HL-60 (cell line): ENCODE results near the gene DAB2IP.

Experiments used
- DNase-seq, 2 experiments: peaks; one replicate each; pipeline ENCODE4 v3.0.0-alpha.2; 2010 to 2020; ENCODE audit warnings: low read depth in 1 of 2, low spot score in 1 of 2
- H3K27ac ChIP-seq: fragments of 250-450 bp; sonication (Bioruptor Pico); replicated peaks from 2 replicates; pipeline ENCODE4 v1.5.1; 2020; ENCODE audit warnings: mild to moderate bottlenecking, moderate library complexity
- H3K27me3 ChIP-seq: fragments of 250-450 bp; sonication (Bioruptor Pico); 2 replicates; pipeline ENCODE4 v1.5.1; 2021; ENCODE audit warnings: mild to moderate bottlenecking, moderate library complexity; ENCODE audit not compliant: insufficient read depth, poor library complexity, severe bottlenecking
- H3K4me3 ChIP-seq: replicated peaks from 2 replicates; pipeline ENCODE4 v1.5.1; 2011; ENCODE audit warnings: mild to moderate bottlenecking, control low read depth, low read length; ENCODE audit not compliant: insufficient read depth
- GABPA ChIP-seq: IDR thresholded peaks from 2 replicates; pipeline ENCODE4 v1.6.1; 2012; ENCODE audit warnings: low read depth
- POLR2AphosphoS5 ChIP-seq: IDR thresholded peaks from 2 replicates; pipeline ENCODE4 v1.6.1; 2012; ENCODE audit warnings: low read depth
- SPI1 ChIP-seq: IDR thresholded peaks from 2 replicates; pipeline ENCODE4 v1.6.1; 2012; ENCODE audit warnings: low read depth, mild to moderate bottlenecking, borderline replicate concordance
- TF ChIP-seq, protein P1 (sequence below): IDR thresholded peaks from one replicate; pipeline ENCODE4 v1.5.1; 2011; ENCODE audit warnings: low read length, control low read depth, inconsistent platforms; ENCODE audit not compliant: insufficient read depth
- TF ChIP-seq, protein P2 (sequence below): IDR thresholded peaks from 2 replicates; pipeline ENCODE4 v1.6.1; 2012; ENCODE audit warnings: low read depth; ENCODE audit not compliant: insufficient replicate concordance

DAB2IP gene

DNA sequence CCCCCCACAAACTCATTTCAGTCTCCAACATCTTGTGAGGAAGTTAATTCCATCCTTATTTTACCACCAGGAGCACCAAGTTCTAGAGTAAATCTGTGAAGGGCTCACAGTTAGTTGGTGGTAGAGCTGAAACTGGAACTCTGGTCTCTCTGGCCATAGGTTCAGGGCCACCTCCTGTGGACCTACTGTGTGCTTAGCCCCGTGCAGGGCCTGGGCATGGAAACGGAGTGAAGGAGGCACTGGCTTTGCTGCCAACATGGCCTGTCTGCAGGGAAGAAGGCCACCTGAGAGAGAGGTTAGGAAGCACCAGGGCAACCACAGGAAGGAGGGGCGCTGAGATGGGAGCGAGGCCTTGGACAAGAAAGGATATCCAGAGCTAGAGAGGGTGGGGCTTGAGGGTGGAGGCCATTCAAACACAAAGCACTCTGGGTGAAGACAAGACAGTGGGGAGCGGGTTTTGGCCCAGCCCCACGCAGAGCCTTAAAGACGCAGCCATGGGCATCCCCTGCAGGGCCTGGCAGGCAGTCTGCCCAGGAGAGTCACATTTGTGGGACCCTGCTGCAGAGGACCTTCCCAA, 16.0 kb upstream of the DAB2IP start:
- no peaks in the 10 kb centered on the region for H3K27me3 ChIP-seq

DNA sequence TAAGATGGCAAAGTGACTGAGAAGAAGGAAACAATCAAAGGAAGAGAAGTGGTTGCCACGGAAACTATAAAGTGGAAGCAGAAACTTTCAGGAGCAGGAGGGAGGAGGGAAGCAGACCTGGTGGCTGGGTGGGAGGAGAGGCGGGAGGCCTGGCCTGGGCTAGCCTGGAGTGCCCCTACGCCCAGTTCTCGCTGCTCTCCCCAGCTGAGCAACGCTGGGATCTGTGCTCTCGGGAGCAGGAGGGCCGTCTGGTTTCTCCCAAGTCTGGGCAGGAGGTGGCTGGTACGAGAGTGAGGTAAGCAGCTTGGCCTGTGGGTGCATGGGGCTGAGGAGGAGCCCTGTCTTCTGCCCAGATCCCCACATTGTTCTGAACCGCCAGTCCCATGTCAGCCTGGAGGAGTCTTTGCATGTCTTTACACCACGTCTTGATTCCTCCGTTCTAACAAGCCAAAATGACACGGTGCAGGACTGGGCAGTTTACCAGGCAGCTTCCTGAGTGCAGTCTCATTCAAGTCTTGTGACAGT, 15.0 kb upstream of the DAB2IP start:
- no peak for TF ChIP-seq GABPA
- TF ChIP-seq, protein P1, sequence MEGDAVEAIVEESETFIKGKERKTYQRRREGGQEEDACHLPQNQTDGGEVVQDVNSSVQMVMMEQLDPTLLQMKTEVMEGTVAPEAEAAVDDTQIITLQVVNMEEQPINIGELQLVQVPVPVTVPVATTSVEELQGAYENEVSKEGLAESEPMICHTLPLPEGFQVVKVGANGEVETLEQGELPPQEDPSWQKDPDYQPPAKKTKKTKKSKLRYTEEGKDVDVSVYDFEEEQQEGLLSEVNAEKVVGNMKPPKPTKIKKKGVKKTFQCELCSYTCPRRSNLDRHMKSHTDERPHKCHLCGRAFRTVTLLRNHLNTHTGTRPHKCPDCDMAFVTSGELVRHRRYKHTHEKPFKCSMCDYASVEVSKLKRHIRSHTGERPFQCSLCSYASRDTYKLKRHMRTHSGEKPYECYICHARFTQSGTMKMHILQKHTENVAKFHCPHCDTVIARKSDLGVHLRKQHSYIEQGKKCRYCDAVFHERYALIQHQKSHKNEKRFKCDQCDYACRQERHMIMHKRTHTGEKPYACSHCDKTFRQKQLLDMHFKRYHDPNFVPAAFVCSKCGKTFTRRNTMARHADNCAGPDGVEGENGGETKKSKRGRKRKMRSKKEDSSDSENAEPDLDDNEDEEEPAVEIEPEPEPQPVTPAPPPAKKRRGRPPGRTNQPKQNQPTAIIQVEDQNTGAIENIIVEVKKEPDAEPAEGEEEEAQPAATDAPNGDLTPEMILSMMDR, result no peak
- TF ChIP-seq SPI1, result no peak
- no peak for TF ChIP-seq POLR2AphosphoS5
- TF ChIP-seq, protein P2, sequence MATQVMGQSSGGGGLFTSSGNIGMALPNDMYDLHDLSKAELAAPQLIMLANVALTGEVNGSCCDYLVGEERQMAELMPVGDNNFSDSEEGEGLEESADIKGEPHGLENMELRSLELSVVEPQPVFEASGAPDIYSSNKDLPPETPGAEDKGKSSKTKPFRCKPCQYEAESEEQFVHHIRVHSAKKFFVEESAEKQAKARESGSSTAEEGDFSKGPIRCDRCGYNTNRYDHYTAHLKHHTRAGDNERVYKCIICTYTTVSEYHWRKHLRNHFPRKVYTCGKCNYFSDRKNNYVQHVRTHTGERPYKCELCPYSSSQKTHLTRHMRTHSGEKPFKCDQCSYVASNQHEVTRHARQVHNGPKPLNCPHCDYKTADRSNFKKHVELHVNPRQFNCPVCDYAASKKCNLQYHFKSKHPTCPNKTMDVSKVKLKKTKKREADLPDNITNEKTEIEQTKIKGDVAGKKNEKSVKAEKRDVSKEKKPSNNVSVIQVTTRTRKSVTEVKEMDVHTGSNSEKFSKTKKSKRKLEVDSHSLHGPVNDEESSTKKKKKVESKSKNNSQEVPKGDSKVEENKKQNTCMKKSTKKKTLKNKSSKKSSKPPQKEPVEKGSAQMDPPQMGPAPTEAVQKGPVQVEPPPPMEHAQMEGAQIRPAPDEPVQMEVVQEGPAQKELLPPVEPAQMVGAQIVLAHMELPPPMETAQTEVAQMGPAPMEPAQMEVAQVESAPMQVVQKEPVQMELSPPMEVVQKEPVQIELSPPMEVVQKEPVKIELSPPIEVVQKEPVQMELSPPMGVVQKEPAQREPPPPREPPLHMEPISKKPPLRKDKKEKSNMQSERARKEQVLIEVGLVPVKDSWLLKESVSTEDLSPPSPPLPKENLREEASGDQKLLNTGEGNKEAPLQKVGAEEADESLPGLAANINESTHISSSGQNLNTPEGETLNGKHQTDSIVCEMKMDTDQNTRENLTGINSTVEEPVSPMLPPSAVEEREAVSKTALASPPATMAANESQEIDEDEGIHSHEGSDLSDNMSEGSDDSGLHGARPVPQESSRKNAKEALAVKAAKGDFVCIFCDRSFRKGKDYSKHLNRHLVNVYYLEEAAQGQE, result no peak
- DNase-seq, result no peak
- Histone ChIP-seq H3K27me3 (no peaks in the 10 kb centered on the region), H3K4me3 (no peak overlapping the region), H3K27ac (no peak overlapping the region)

More for the DNA sequence above, 16.0 kb upstream of the DAB2IP start:
- no peak for DNase-seq
- Histone ChIP-seq H3K4me3 (no peak overlapping the region), H3K27ac (no peak overlapping the region)
- TF ChIP-seq POLR2AphosphoS5, result no peak
- TF ChIP-seq, protein P1, result no peak
- TF ChIP-seq SPI1, result no peak
- TF ChIP-seq, protein P2, result no peak
- TF ChIP-seq GABPA, result no peak

DNA sequence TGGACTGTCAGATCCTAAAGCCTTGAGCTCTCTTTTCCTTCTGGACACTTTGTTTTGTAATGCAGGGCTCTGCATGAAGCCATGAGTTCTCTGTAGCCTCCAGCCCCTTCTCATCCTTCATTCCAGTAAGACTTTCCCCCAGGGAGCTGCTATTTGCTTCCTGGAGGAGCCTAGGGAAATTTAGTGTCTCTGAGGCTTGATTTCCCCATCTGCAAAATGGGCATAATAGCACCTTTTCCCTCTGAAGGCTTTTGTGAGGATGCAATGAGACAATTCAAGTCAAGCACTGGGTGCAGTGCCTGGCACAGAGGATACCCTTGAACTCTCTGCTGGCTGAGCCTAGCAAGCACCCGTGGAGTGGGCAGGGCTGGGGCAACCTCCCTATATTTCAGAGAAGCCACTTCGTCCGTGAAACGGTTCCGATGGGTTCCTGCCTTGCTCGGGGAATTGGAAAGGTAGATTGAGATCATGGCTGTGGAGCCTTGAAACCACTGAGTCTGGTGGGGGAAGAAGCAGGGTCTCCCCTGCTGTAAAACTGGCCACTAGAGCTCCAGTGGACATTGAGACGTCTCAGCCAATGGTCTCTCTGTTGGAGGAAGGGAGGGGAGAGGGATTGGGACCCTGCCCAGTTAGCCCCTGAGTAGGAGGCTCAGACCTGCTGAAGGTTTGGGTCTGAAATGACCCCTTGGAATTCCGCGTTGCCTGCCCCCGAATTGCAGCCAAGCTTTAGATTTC, 14.3 kb upstream of the DAB2IP start:
- Histone ChIP-seq H3K27ac (no peak overlapping the region), H3K27me3 (no peaks in the 10 kb centered on the region), H3K4me3 (no peak overlapping the region)
- DNase-seq, result no peak
- TF ChIP-seq GABPA (no peak), SPI1 (no peak), POLR2AphosphoS5 (no peak)
- TF ChIP-seq, protein P2, result no peak
- TF ChIP-seq, protein P1, result no peak
